Activated T-cell treated with anti-CD3 and anti-CD28 coated beads, Interleukin-2, amount 50 U/mL, for 72 hours (primary cell): Measurements from ENCODE around the gene NR2F2. TPM values are rescaled to one million over a fixed set of nuclear protein-coding genes. Genes with fewer than 3 reads are reported as not detected.
A peak's percentile ranks its signal among the peaks of the same experiment; 100 is the strongest.

Experiments used
- ATAC-seq, 2 donors: fragments of 150-1000 bp; cut with Tn5 transposase; replicated peaks in 1 of 2; 2 replicates each; pipeline ENCODE4 v1.10.0; 2021; ENCODE audit warnings: moderate library complexity in 2 of 2, mild to moderate bottlenecking in 1 of 2
- DNase-seq, 2 donors: peaks; one replicate each; pipeline ENCODE4 v3.0.0; 2021 to 2022; ENCODE audit warnings: mixed read lengths in 1 of 2
- H3K27ac Mint-ChIP-seq: one replicate; pipeline ENCODE4 v1.8.0; 2022; ENCODE audit warnings: mild to moderate bottlenecking, moderate library complexity, mixed read lengths
- H3K27me3 Mint-ChIP-seq: one replicate; pipeline ENCODE4 v1.8.0; 2022; ENCODE audit warnings: low read depth, mixed read lengths
- H3K36me3 Mint-ChIP-seq, 2 donors: one replicate each; pipeline ENCODE4 v1.8.0; 2022; ENCODE audit warnings: mixed read lengths in 2 of 2, mild to moderate bottlenecking in 1 of 2; ENCODE audit not compliant: insufficient read depth in 2 of 2
- H3K4me1 Mint-ChIP-seq: one replicate; pipeline ENCODE4 v1.8.0; 2022; ENCODE audit warnings: low read depth, mixed read lengths
- H3K4me3 Mint-ChIP-seq, 2 donors: one replicate each; pipeline ENCODE4 v1.8.0; 2022; ENCODE audit warnings: mild to moderate bottlenecking in 2 of 2, mixed read lengths in 2 of 2, moderate library complexity in 2 of 2
- H3K9me3 Mint-ChIP-seq, 2 donors: one replicate each; pipeline ENCODE4 v1.8.0; 2022; ENCODE audit warnings: mixed read lengths in 2 of 2
- total RNA-seq, 2 donors: library from RNA; stranded (reverse); gene quantifications; one replicate each; pipeline ENCODE4 v1.2.3, GENCODE V29; 2022

The NR2F2 gene
- total RNA-seq, 2 donors from 2014 or later, result not detected

DNA sequence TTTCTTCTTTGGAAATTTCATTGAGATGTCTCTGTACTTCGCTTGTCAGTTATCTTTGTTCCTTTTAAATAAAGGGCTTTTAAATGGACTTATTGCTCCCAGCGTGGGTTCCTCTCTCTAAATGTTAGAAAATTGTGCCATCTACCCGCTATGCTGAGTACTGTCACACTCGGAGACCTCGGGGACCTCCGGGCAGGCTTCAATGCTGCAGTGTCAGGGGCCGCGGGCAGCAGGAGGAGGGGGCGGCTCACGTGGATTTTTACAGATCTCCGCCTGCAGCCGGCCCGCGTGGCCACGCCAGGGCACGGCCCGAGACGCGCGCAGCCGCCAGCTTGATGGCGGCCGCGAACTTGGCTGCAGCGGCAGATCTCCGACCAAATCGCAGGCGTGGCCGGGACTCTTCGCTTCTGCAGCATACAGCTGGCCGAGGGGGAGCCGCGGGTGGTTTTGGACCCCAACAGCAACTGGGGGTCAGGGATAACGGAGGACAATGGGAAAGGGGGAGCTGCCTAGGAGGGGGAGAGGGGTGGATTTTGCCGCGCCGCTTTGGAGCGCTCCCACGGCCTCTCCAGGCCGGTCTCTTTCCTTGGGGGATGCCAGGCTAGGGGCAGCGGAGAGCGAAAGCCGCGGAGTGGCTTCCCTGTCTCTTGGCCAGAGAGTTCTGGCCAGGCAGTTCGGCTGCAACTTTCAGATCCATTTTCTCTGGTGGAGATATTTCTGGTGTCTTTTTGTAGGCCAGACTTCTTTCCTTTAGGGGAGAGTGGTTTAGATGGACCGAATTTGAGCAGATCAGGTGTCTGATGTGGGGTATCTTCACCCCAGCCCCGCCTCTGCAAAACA, 15.3 kb downstream of the NR2F2 start:
- Mint-ChIP-seq H3K27ac (peak overlapping the region; percentile 2), H3K27me3 (peaks cover 97% of the 10 kb centered on the region), H3K36me3 (peaks cover 0 to 2% of the 10 kb centered on the region in 2 donors), H3K4me3 (peak overlapping the region; percentile 45 to 51), H3K9me3 (no peaks in the 10 kb centered on the region), H3K4me1 (peaks cover 15% of the 10 kb centered on the region)
- ATAC-seq (peak; percentile 47 to 78), DNase-seq (peak; percentile 27 to 39)

DNA sequence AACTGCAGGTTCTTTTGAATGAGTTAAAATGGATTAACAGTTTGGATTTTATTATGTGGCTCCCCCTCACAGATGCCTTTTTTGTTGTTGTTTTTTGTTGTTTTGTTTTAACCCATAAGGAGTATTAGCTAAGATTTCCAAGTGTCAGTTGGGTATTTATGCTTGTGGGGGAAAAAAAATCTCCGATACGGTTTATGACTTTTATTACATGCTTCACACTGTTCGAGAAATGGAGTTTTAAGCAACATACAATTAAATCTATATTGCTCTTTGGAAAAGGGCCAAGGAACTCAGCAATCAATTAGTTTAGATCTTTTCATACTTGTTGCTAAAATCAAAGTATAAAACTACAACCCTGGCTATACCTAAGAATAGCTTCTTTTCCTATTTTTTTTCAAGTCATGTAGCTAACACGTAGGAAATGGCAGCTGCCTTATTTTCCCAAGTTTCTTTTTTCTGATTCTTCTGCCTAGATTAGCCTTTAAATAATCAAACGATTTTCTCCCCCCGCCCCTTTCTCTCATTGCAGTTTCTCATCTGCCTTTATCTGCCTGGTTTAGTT, 16.0 kb downstream of the NR2F2 start:
- peaks cover 100% of the 10 kb centered on the region for H3K27me3 Mint-ChIP-seq
- no peak overlapping the region for H3K4me3 Mint-ChIP-seq
- no peaks in the 10 kb centered on the region for H3K9me3 Mint-ChIP-seq
- H3K27ac Mint-ChIP-seq, result no peak overlapping the region
- peaks cover 0 to 2% of the 10 kb centered on the region in 2 donors for H3K36me3 Mint-ChIP-seq
- DNase-seq, result no peak
- peaks cover 12% of the 10 kb centered on the region for H3K4me1 Mint-ChIP-seq
- no peak for ATAC-seq

DNA sequence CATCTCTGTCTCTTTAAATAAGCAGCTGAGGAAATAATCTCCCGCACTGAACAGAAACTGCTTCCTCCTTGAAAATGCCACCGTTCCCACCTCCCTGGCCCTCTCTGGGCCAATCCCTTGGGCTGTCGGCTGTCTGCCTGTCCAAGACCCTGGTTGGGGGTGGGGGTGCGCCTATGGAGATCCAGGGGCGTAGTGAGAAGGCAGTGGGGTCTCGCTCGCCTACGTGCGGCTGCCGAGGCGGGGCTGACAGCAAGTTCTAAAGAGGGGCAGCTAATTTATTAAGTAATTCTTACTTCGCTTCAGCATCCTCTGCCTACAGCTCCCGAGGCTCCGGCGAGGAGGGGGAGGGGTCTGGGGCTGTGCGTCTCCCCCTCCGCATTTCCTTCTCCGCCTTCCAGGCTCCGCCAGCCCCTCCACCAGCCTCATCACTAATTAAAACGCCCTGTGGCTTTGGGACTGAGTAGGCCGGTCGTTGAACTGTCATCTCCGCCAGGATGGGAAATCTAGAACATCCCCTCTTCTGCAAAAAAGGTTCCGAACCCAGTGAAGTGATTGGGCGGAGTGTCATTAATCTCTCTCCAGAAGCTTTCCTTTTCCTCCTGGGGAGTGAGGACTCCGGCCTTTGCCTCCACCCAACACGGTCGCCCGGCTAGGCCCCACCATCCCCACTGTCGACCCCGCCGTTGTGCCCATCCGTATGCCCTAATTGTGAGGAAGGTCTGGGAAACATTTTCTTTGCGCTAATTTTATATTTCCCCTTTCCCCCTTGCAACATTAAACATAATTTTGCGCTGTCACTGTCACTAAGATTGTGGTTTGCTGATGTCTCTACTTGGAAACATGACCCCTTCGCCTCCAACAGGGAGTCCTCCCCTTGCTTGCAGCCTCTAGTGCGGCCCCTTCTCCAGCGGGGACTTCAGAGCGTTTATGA, 16.9 kb downstream of the NR2F2 start:
- peaks cover 0 to 2% of the 10 kb centered on the region in 2 donors for H3K36me3 Mint-ChIP-seq
- H3K4me1 Mint-ChIP-seq, result peaks cover 10% of the 10 kb centered on the region
- H3K27ac Mint-ChIP-seq, result no peak overlapping the region
- H3K27me3 Mint-ChIP-seq, result peaks cover 96% of the 10 kb centered on the region
- DNase-seq (no peak), ATAC-seq (no peak)
- H3K9me3 Mint-ChIP-seq, result no peaks in the 10 kb centered on the region
- no peak overlapping the region for H3K4me3 Mint-ChIP-seq

DNA sequence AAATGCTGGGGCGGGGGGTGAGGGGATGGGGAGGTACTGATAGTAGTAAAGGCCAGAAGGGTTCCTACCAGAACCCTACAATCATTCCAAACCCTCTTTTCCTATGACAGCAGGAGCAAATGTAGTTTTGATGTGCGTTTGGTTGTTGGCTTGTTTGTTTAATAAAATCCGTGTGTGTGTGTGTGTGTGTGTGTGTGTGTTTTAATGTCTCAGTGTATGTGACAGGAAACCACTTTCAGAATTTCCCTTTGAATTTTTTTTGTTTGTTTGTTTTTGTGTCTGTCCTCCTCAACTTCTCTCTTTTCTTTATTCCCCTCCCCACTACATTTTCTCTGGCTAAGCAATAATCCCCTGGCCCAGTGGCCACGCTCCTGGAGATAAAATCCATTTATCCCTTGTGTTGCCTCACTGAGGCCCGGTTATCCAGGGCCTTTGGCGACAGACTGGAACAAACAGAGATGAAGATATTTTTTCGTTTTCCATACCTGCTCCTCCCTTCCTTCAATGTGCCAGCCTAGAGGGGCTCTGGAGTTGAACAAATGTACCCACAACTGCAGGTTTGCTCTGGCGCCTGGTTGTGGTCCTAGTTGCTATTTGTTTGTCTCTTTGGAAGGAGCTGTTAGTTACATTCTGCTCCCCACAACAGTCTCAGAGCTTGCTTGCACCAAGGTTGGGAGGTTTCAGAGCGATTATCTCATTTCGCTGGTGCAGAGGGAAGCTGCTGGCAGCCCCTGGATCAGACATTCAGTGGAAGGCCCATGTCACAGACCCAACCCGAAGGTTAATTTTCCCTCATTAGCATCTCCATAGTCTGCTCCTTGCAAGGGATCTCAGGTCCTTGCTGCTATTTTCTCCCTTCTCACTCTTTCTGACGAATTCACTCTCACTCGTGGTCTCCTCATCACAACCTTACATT, 17.9 kb downstream of the NR2F2 start:
- Mint-ChIP-seq H3K9me3 (no peaks in the 10 kb centered on the region), H3K4me1 (peaks cover 10% of the 10 kb centered on the region), H3K27ac (peak overlapping the region; percentile 5), H3K36me3 (peaks cover 0 to 4% of the 10 kb centered on the region in 2 donors), H3K27me3 (peaks cover 96% of the 10 kb centered on the region), H3K4me3 (no peak overlapping the region)
- ATAC-seq (no peak), DNase-seq (no peak)

DNA sequence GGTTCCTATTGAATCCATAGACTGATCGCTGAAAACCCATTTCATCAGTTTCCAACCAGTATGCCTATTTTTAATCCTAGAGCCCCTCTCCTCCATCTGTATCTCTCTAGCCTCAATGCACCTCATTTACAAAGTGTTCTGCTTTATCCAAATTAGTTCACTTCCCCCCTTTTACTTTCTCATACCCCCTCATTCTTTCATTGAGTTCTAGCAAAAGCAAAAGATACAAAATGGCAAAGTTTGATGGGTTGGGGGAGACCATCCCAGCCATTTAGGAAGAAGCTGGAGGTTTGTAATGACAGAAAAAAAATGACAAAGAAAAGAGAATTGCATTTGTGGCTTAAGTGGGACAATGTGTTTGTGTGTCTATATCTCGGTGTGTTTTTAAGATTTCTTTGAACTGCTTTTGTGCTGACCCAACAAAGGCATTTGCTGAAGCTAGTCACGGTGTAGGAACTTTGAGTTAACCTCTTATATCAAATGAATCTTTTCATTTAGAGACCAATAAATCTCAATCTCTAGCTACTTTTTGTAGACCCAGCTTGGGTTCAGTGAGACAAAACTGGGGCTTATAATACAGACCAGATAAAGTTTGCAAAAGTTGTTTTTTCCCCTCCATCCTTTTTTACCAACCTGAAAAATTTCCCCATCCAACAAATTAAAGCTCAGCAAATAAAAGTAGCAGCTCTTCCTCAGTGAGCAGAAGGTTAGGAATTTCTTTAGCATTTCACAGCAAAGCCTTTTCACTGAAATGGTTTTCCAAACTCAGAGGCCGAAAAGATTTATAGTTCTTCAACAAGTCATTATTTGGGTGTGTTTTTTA, 18.7 kb downstream of the NR2F2 start:
- peaks cover 92% of the 10 kb centered on the region for H3K27me3 Mint-ChIP-seq
- no peak for DNase-seq
- H3K4me3 Mint-ChIP-seq, result no peak overlapping the region
- peaks cover 0 to 4% of the 10 kb centered on the region in 2 donors for H3K36me3 Mint-ChIP-seq
- H3K9me3 Mint-ChIP-seq, result no peaks in the 10 kb centered on the region
- H3K4me1 Mint-ChIP-seq, result peaks cover 10% of the 10 kb centered on the region
- H3K27ac Mint-ChIP-seq, result no peak overlapping the region
- no peak for ATAC-seq

DNA sequence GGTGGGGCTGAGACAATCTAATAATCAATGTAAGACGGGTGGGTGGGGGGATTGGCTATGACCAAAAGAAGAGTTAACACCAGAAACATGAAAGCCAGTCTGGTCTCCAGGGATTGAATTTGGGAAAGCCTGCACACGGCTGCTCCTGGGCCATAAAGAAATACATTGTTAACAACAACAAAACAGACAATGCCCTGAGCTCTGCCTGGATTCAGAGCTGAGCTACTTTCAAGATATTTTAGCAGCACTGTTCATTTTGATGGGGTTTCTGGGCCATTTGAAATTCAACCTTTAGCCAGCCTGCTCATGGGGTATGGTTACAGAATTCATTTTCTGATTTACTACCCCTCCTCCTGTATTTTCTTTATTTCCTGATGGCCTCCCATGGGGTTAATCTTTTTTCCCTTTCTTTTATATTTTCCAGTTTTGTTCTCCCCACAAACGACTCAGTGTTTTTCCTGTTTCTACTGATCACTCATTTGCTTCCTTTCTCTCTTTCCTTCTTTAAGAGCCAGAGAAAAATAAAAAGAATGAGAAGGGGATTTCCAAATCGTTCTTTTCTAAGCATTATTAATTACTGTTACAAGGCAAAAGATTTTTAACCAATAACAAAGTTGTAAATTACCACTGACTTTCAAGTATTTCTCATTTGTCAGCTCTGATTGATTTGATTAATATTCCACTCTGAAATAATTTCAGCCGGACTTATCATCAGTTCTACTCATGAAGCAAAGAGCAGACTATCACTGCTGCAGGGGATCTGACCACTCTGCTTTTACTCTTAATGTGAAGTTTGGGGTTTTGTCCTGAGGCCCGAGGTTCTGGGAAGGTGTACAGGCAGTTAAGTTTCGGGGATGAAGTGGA, 19.6 kb downstream of the NR2F2 start:
- Mint-ChIP-seq H3K36me3 (peaks cover 0 to 4% of the 10 kb centered on the region in 2 donors), H3K9me3 (no peaks in the 10 kb centered on the region), H3K27me3 (peaks cover 83% of the 10 kb centered on the region), H3K4me3 (no peak overlapping the region), H3K27ac (no peak overlapping the region), H3K4me1 (peaks cover 10% of the 10 kb centered on the region)
- ATAC-seq, result no peak
- no peak for DNase-seq

DNA sequence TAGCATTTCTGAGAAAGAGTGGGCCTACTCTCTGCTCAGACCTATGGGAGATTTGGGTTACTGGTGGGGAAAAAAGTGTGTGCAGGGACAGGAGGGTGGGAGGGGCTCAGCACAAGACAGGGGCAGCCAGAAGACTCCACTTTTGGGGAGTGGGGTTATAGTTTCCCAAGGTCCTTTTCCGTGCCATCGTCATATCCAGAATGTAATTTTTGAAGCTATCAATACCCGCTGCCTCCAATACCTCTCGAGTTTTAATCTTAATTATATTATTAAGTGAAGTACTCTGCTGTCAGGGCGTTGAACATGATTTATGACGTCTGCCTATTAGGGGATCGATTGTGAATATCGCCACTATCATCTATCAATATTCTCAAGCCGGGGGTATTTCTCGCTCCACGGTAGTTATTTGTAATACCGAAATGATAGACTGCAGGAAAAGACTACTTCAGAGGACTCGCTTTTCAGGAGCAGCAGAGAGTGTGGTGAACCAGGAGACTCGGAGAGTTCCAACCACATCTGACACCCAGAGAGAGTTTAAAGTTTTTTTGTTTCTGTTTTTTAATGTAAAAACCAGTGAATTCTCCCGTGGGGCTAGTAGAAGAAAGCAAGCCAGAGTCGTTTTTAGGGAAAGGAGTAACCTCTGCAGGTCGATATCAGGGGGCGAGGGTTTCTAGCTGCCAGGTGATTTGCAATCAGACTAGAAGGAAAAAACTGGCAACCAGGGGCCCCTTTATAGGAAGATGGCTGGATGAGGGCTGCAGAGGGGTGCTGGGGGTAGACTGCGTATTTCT, 20.6 kb downstream of the NR2F2 start:
- Mint-ChIP-seq H3K27ac (no peak overlapping the region), H3K4me3 (no peak overlapping the region), H3K36me3 (peaks cover 0 to 4% of the 10 kb centered on the region in 2 donors), H3K9me3 (no peaks in the 10 kb centered on the region), H3K4me1 (peaks cover 8% of the 10 kb centered on the region), H3K27me3 (peaks cover 73% of the 10 kb centered on the region)
- DNase-seq (no peak), ATAC-seq (no peak)

DNA sequence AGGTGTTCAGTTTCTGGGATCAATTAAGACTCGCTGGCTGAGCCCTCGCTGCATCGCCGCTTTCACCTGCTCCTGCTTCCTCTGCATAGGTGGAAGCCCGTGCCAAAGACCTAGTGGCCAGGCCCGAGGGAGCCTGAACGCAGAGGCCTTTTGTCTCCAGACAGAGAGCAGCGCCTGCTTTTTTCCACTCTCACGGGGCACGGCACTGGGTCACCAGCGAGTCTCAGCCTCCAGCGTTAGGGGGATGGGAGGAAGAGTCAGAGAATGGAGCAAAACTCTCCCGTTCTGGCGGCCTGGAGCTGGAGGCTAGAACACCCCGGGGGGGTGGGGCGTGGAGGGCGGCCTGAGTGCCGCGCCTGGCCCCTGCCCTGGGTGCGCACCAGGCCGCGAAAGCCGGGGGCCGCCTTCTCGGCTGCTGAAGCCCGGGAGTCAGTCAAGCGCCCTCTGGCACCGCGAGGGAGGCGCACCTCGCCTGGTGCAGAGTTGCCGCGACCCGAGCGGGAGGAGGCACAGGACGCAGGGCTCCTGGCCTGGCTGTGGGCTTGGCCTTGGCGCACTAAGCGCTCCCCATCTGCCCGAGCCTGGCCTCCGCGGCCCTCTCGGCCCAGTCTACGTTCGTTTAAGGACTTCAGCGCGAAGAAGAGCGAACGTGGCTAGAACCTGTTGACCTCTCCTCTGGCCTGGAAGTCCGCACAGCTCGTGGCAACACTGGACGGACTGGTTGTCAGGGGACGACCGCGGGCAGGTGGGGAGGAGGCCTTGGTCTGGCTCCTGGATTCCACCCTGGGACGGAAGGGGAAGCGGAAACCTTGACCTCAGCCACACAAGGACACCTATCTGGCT, 21.5 kb downstream of the NR2F2 start:
- H3K27ac Mint-ChIP-seq, result no peak overlapping the region
- ATAC-seq (peak in 1 of 2 donors; percentile 28), DNase-seq (no peak)
- H3K4me3 Mint-ChIP-seq, result no peak overlapping the region
- peaks cover 16% of the 10 kb centered on the region for H3K4me1 Mint-ChIP-seq
- H3K27me3 Mint-ChIP-seq, result peaks cover 64% of the 10 kb centered on the region
- H3K36me3 Mint-ChIP-seq, result peaks cover 0 to 2% of the 10 kb centered on the region in 2 donors
- no peaks in the 10 kb centered on the region for H3K9me3 Mint-ChIP-seq

DNA sequence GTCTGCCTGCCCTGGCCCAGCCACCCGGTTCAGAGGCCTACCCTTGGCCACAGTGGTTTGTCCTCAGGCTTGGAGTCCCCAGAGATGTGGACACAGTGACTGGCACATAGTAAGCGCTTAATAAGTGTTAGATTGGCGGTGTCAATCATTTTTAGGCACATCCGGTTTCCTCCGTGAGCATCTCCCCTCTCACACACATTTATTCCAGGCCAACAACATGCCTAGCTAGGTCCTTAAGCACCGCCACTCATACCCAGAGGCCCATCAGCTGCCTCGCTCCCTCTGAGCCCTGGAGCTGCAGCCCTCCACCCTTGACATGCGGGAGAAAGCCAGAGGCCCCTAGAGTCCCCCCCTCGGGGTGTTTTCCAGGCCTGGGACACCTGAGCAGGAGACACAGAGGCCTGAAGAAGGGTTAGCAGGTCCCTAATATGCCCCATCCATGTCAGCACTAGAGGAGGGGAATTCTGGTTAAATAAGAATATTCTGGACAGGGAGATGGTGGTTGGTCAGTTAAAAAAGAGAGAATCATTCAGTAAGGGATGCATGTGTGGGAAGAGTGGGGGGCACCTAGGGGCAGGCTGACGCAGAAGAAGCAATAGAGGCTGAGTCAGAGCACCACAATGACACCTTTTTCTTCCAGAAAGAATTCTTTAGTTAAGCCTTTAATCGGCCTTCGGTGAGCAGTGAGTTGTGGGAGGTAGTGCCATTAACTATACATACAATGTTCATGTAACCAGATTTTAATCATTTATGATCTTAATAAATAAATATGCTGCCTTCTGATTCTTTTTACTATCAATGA, 22.3 kb downstream of the NR2F2 start:
- DNase-seq (no peak), ATAC-seq (no peak)
- no peaks in the 10 kb centered on the region for H3K9me3 Mint-ChIP-seq
- peaks cover 63% of the 10 kb centered on the region for H3K27me3 Mint-ChIP-seq
- H3K27ac Mint-ChIP-seq, result no peak overlapping the region
- no peak overlapping the region for H3K4me3 Mint-ChIP-seq
- H3K36me3 Mint-ChIP-seq, result peaks cover 2 to 4% of the 10 kb centered on the region in 2 donors
- peaks cover 22% of the 10 kb centered on the region for H3K4me1 Mint-ChIP-seq
